Muscle layer of colon (tissue), 2 donors: ENCODE measurements around the gene VIPR2.

Experiments used
- H3K27ac ChIP-seq: one replicate; pipeline ENCODE4 v1.7.0; 2013; ENCODE audit warnings: low read depth, mild to moderate bottlenecking, low read length, moderate library complexity
- H3K27me3 ChIP-seq, 2 donors: one replicate each; pipeline ENCODE4 v1.7.0; 2013; ENCODE audit warnings: low read length in 2 of 2, mild to moderate bottlenecking in 2 of 2; ENCODE audit not compliant: insufficient read depth in 2 of 2, control insufficient read depth in 1 of 2
- H3K36me3 ChIP-seq: one replicate; pipeline ENCODE4 v1.7.0; 2013; ENCODE audit warnings: mild to moderate bottlenecking, low read length; ENCODE audit not compliant: insufficient read depth
- H3K4me1 ChIP-seq: one replicate; pipeline ENCODE4 v1.7.0; 2013; ENCODE audit warnings: mild to moderate bottlenecking, low read length; ENCODE audit not compliant: insufficient read depth
- H3K4me3 ChIP-seq, 2 donors: one replicate each; pipeline ENCODE4 v1.7.0; 2013; ENCODE audit warnings: low read length in 2 of 2, low read depth in 1 of 2, mild to moderate bottlenecking in 1 of 2, moderate library complexity in 1 of 2
- H3K9ac ChIP-seq: one replicate; pipeline ENCODE4 v1.7.0; 2013; ENCODE audit warnings: low read length
- H3K9me3 ChIP-seq: one replicate; pipeline ENCODE4 v1.7.0; 2013; ENCODE audit warnings: mild to moderate bottlenecking, low read length
- donor health status: abdominal sarcoma.
- donor health status: Adenocarcinoma of cecum.

Gene VIPR2

GRCh38 chr7:159022238-159022993 is 122.3 kb downstream of the VIPR2 start:
- H3K4me3 ChIP-seq, result no peak overlapping the region
- H3K9me3 ChIP-seq, result no peaks in the 10 kb centered on the region
- H3K9ac ChIP-seq, result no peak overlapping the region
- no peak overlapping the region for H3K27ac ChIP-seq
- H3K4me1 ChIP-seq, result no peaks in the 10 kb centered on the region
- no peaks in the 10 kb centered on the region for H3K27me3 ChIP-seq
- H3K36me3 ChIP-seq, result no peaks in the 10 kb centered on the region

- Histone ChIP-seq H3K9ac (no peak overlapping the region), H3K36me3 (no peaks in the 10 kb centered on the region), H3K9me3 (no peaks in the 10 kb centered on the region)
Measured at GRCh38 chr7:159020987-159021386, 123.7 kb downstream of the VIPR2 start.

GRCh38 chr7:159019111-159019510 is 125.6 kb downstream of the VIPR2 start:
- H3K9me3 ChIP-seq, result no peaks in the 10 kb centered on the region
- no peak overlapping the region for H3K4me3 ChIP-seq
- no peaks in the 10 kb centered on the region for H3K36me3 ChIP-seq
- no peaks in the 10 kb centered on the region for H3K27me3 ChIP-seq
- H3K27ac ChIP-seq, result no peak overlapping the region
- peaks cover 20% of the 10 kb centered on the region for H3K4me1 ChIP-seq
- H3K9ac ChIP-seq, result no peak overlapping the region

More at GRCh38 chr7:159020987-159021386, 123.7 kb downstream of the VIPR2 start:
- Histone ChIP-seq H3K27ac (no peak overlapping the region), H3K27me3 (no peaks in the 10 kb centered on the region), H3K4me1 (peaks cover 2% of the 10 kb centered on the region), H3K4me3 (no peak overlapping the region)

- Histone ChIP-seq H3K4me3 (no peak overlapping the region), H3K9ac (no peak overlapping the region), H3K27me3 (no peaks in the 10 kb centered on the region), H3K27ac (no peak overlapping the region), H3K9me3 (no peaks in the 10 kb centered on the region), H3K36me3 (no peaks in the 10 kb centered on the region), H3K4me1 (peaks cover 33% of the 10 kb centered on the region)
Measured at GRCh38 chr7:159017741-159018140, 126.9 kb downstream of the VIPR2 start.

DNA sequence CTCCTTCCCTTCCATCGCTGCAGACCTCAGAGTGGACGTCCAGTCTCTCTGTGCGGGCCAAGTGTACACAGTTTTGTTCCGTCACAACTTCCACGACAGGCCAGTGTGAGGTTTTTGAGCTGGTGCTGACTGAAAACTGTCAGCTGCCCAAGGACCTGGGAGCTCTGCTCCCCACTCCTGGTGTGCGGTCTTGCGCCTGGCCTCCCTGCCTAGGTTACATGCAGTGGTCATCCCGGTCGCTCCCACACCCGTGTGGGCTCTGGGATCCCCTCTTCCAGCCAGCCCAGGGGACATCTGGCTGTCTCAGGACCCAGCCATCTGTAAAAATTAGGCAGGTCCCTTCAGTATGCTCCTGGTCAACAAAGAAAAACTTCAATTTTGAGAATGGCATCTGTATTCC is 127.5 kb downstream of the VIPR2 start:
- Histone ChIP-seq H3K27me3 (no peaks in the 10 kb centered on the region), H3K9ac (no peak overlapping the region), H3K27ac (no peak overlapping the region), H3K4me1 (peaks cover 39% of the 10 kb centered on the region), H3K9me3 (no peaks in the 10 kb centered on the region), H3K36me3 (no peaks in the 10 kb centered on the region), H3K4me3 (no peak overlapping the region)

- Histone ChIP-seq H3K27ac (no peak overlapping the region), H3K27me3 (no peaks in the 10 kb centered on the region), H3K4me1 (peaks cover 42% of the 10 kb centered on the region), H3K9me3 (no peaks in the 10 kb centered on the region), H3K4me3 (no peak overlapping the region), H3K36me3 (no peaks in the 10 kb centered on the region), H3K9ac (no peak overlapping the region)
Measured at GRCh38 chr7:159016591-159016990, 128.1 kb downstream of the VIPR2 start.

DNA sequence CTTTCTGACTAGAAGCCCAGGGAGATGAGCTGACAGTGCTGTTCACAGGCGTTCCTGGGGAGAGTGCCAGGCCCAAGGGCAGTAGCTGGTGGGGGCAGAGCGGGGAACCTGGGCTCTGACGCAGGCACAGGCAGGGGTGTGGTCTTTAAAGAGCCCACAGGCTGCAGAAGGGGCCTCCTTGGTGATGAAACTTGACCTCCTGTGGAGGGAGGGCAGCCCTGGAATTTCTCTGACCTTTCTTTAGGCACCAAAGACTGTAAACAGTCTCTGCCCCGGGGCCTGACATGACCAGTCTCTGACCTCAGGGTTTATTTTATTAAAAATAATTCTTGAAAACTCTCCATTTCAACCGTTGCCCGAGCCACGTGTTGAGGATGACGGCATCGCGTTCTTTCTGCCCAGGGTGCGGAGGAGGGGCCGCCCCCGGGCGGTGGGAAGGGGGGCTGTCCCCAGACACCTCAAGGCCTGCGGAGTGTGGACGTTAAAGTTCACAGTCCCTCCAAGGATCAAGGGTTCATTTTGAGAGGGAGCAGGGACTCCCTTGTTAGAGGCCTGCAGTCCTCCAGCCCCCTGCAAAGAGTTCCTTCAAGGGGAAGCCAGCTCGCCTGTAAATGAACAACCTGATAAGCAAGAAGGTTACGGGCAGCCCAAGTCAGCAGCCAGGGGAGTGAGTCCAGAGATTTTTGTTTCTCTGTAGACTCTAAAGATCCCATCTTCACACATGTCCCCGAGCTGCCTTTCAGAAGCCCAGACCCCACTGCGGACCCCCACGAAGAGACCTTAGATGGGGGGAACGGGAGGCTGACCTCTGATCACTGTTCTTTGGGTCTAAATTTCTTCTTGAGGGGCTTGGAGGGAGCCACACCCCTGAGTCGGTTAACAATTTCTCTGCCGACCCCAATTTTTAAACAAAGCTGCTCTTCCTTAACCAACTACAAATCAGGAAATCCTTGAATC is 128.9 kb downstream of the VIPR2 start:
- H3K36me3 ChIP-seq, result no peaks in the 10 kb centered on the region
- peak overlapping the region; percentile 60 for H3K27ac ChIP-seq
- H3K4me1 ChIP-seq, result peaks cover 47% of the 10 kb centered on the region
- H3K9ac ChIP-seq, result no peak overlapping the region
- no peaks in the 10 kb centered on the region for H3K27me3 ChIP-seq
- no peak overlapping the region for H3K4me3 ChIP-seq
- no peaks in the 10 kb centered on the region for H3K9me3 ChIP-seq

DNA sequence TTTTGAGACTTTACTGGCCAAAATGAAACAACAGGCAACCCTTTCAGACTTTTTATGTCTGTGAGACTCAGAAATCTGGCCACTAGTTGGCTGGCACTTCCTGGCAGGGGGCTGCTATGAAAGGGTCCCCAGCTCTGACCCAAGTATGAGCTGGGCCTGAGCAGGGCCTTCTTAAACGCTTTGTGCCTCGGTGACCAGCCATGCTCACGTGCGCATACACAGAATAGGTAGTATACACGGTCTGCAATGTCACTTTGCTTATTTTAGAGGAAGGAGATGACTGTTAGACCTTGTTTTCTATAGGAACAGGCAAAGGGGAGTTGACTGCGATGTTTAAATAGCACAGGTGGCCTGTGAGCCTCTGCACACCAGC is 129.6 kb downstream of the VIPR2 start:
- no peaks in the 10 kb centered on the region for H3K9me3 ChIP-seq
- no peaks in the 10 kb centered on the region for H3K27me3 ChIP-seq
- peaks cover 47% of the 10 kb centered on the region for H3K4me1 ChIP-seq
- no peak overlapping the region for H3K4me3 ChIP-seq
- no peak overlapping the region for H3K9ac ChIP-seq
- no peaks in the 10 kb centered on the region for H3K36me3 ChIP-seq
- peak overlapping the region; percentile 60 for H3K27ac ChIP-seq

GRCh38 chr7:159014297-159015062 is 130.2 kb downstream of the VIPR2 start:
- Histone ChIP-seq H3K27me3 (no peaks in the 10 kb centered on the region), H3K4me1 (peaks cover 47% of the 10 kb centered on the region), H3K9me3 (no peaks in the 10 kb centered on the region), H3K4me3 (no peak overlapping the region), H3K27ac (peak overlapping the region; percentile 60), H3K36me3 (no peaks in the 10 kb centered on the region), H3K9ac (no peak overlapping the region)

DNA sequence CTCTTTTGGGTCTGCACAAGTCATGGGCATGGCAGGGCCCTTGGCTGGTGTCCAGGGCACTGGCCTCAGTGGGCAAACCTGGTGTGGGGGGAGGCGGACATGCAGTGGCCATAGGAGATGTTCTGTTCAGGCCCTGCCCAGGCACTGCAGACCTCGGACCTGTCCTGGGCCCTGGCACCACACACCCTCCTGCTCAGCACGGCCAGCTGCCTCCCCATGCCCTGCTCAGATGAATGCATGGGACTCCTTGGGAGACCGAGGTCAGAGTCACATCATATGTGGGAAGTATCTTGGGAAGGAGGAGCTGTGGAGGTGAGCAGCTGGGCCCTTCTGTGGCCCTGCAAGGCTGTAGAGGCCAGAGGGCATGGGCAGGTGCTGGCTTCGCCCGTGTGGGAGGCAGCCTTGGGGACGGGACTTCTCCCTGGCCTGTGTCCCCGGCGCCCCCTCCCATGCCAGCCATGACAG is 130.8 kb downstream of the VIPR2 start:
- H3K4me1 ChIP-seq, result peaks cover 47% of the 10 kb centered on the region
- no peaks in the 10 kb centered on the region for H3K36me3 ChIP-seq
- H3K27me3 ChIP-seq, result no peaks in the 10 kb centered on the region
- H3K27ac ChIP-seq, result peak overlapping the region; percentile 39
- H3K4me3 ChIP-seq, result no peak overlapping the region
- H3K9me3 ChIP-seq, result no peaks in the 10 kb centered on the region
- H3K9ac ChIP-seq, result no peak overlapping the region

GRCh38 chr7:159013181-159013690 is 131.4 kb downstream of the VIPR2 start:
- Histone ChIP-seq H3K4me3 (no peak overlapping the region), H3K4me1 (peaks cover 47% of the 10 kb centered on the region), H3K27me3 (no peaks in the 10 kb centered on the region), H3K9ac (no peak overlapping the region), H3K9me3 (no peaks in the 10 kb centered on the region), H3K27ac (no peak overlapping the region), H3K36me3 (no peaks in the 10 kb centered on the region)
